Kidney (tissue), 22 donors: Measurements from ENCODE around the gene RANBP1. TPM values are rescaled to one million over a fixed set of nuclear protein-coding genes. Genes with fewer than 3 reads are reported as not detected.
"Not testable (repeated sequence)": the region's sequence is repeated elsewhere in the genome, so short reads cannot be mapped to it uniquely, and the experiment has no call there.

Experiments
- DNase-seq, 5 donors: peaks; one replicate each; pipeline ENCODE4 v3.0.0-alpha.2; 2013 to 2020
- FAIRE-seq: peaks from 2 replicates; lab custom pipeline; 2012; peaks lifted over from hg19 to GRCh38; lab: Jason Lieb, UNC
- H3K27ac ChIP-seq, 2 donors: one replicate each; pipeline ENCODE4 v1.7.0; 2013; ENCODE audit warnings: low read depth in 2 of 2, low read length in 2 of 2, inconsistent platforms in 1 of 2
- H3K27me3 ChIP-seq: one replicate; pipeline ENCODE4 v1.7.1; 2013; ENCODE audit warnings: low read length, inconsistent platforms; ENCODE audit not compliant: control insufficient read depth, insufficient read depth
- H3K36me3 ChIP-seq, 3 donors: one replicate each; pipeline versions ENCODE4 v1.7.0 to v1.7.1; 2013; ENCODE audit warnings: low read length in 3 of 3, control low read depth in 1 of 3, inconsistent platforms in 1 of 3; ENCODE audit not compliant: insufficient read depth in 3 of 3, control insufficient read depth in 2 of 3
- H3K4me1 ChIP-seq, 3 donors: one replicate each; pipeline versions ENCODE4 v1.7.0 to v1.7.1; 2013; ENCODE audit warnings: low read length in 3 of 3, inconsistent platforms in 1 of 3, low read depth in 1 of 3; ENCODE audit not compliant: control insufficient read depth in 2 of 3, insufficient read depth in 2 of 3
- H3K4me3 ChIP-seq, 3 donors: one replicate each; pipeline versions ENCODE4 v1.7.0 to v1.8.1; 2013; ENCODE audit warnings: low read length in 3 of 3, control low read depth in 1 of 3, inconsistent platforms in 1 of 3
- H3K9ac ChIP-seq, 3 donors: one replicate each; pipeline versions ENCODE4 v1.7.0 to v1.7.1; 2013; ENCODE audit warnings: low read length in 3 of 3, control low read depth in 1 of 3, inconsistent platforms in 1 of 3
- H3K9me3 ChIP-seq, 3 donors: one replicate each; pipeline versions ENCODE4 v1.7.0 to v1.7.1; 2013; ENCODE audit warnings: low read length in 3 of 3, control low read depth in 1 of 3, inconsistent platforms in 1 of 3; ENCODE audit not compliant: control insufficient read depth in 2 of 3, insufficient read depth in 1 of 3
- CTCF ChIP-seq: IDR thresholded peaks from 3 replicates; pipeline ENCODE4 v1.5.1; 2012; ENCODE audit warnings: mild to moderate bottlenecking, moderate library complexity, borderline replicate concordance; ENCODE audit not compliant: insufficient read depth; ENCODE audit errors: extremely low read depth
- intact Hi-C: fragments of 100-400 bp; cut with DNase I; formaldehyde crosslinking; loops from one replicate; pipeline ENCODE4 v1.11.1; 2022
- long read RNA-seq, 10 donors: library from polyadenylated mRNA in 1 of 10; unstranded in 1 of 10; transcript quantifications; one replicate each; pipeline ENCODE4 v2.0.0 and lab custom pipeline, GENCODE V29; 2021 to 2026
- polyA plus RNA-seq: library from polyadenylated mRNA; stranded (reverse); fragments of 350-450 nt; fragmentation: Illumina TruSeq; extraction: RNeasy Lipid Tissue Mini Kit (QIAGEN cat#74804); gene quantifications from one replicate; pipeline ENCODE4 v1.2.3, GENCODE V29; 2014; ENCODE audit warnings: low read depth, low replicate concordance; ENCODE audit not compliant: insufficient read depth
- total RNA-seq: library from RNA; stranded (reverse); fragmentation: NEBNext Ultra II Directional; extraction: Animal tissue kit (Norgen Biotek cat#: 25700); gene quantifications from one replicate; pipeline ENCODE4 v1.2.1, GENCODE V29; 2021
- donor health status: control.
- donor health status: control.
- donor health status: control.
- donor health status: control.
- donor health status: control.
- donor health status: DM: yes; HTN: yes; CAD: no.
- donor health status: Normal renal cell carcinoma (clear cell type).

The RANBP1 gene
- 67.2 TPM for total RNA-seq
- polyA plus RNA-seq = 80.5 TPM
- long read RNA-seq, donor 1, transcript RANBP1-202 (6 exons, 1,132 nt) = minor isoform, 23 of 120 reads
- long read RNA-seq, donor 1, transcript RANBP1-201 (6 exons, 837 nt) = major isoform, 47 of 120 reads
- long read RNA-seq, donor 1, transcript RANBP1-214 (3 exons, 699 nt) = minor isoform, 7 of 120 reads
- long read RNA-seq, donor 1, partial matches to known transcripts = 35 of 120 reads
- long read RNA-seq, donor 1, other reads (novel, unspliced or antisense) = 0 of 120 reads
- long read RNA-seq, donor 2, transcript RANBP1-202 (6 exons, 1,132 nt) = minor isoform, 30 of 87 reads
- long read RNA-seq, donor 2, transcript RANBP1-201 (6 exons, 837 nt) = major isoform, 50 of 87 reads
- long read RNA-seq, donor 2, partial matches to known transcripts = 0 of 87 reads
- long read RNA-seq, donor 2, other reads (novel, unspliced or antisense) = 0 of 87 reads
- long read RNA-seq, donor 3, transcript RANBP1-201 (6 exons, 837 nt) = major isoform, 55 of 136 reads
- long read RNA-seq, donor 3, transcript RANBP1-212 (2 exons, 529 nt) = minor isoform, 5 of 136 reads
- long read RNA-seq, donor 3, transcript RANBP1-202 (6 exons, 1,132 nt) = minor isoform, 29 of 136 reads
- long read RNA-seq, donor 3, transcript RANBP1-214 (3 exons, 699 nt) = minor isoform, 6 of 136 reads
- long read RNA-seq, donor 3, partial matches to known transcripts = 39 of 136 reads
- long read RNA-seq, donor 3, other reads (novel, unspliced or antisense) = 0 of 136 reads
- long read RNA-seq, donor 4, transcript RANBP1-202 (6 exons, 1,132 nt) = minor isoform, 38 of 99 reads
- long read RNA-seq, donor 4, transcript RANBP1-201 (6 exons, 837 nt) = major isoform, 46 of 99 reads
- long read RNA-seq, donor 4, partial matches to known transcripts = 10 of 99 reads
- long read RNA-seq, donor 4, other reads (novel, unspliced or antisense) = 0 of 99 reads
- long read RNA-seq, donor 5, transcript RANBP1-201 (6 exons, 837 nt) = major isoform, 7 of 11 reads
- long read RNA-seq, donor 5, partial matches to known transcripts = 0 of 11 reads
- long read RNA-seq, donor 5, other reads (novel, unspliced or antisense) = 0 of 11 reads
- long read RNA-seq, donor 6, transcript RANBP1-212 (2 exons, 529 nt) = minor isoform, 9 of 240 reads
- long read RNA-seq, donor 6, transcript RANBP1-201 (6 exons, 837 nt) = major isoform, 115 of 240 reads
- long read RNA-seq, donor 6, transcript RANBP1-203 (4 exons, 584 nt) = minor isoform, 9 of 240 reads
- long read RNA-seq, donor 6, transcript RANBP1-202 (6 exons, 1,132 nt) = minor isoform, 61 of 240 reads
- long read RNA-seq, donor 6, partial matches to known transcripts = 40 of 240 reads
- long read RNA-seq, donor 6, other reads (novel, unspliced or antisense) = 0 of 240 reads
- long read RNA-seq, donor 7, transcript RANBP1-201 (6 exons, 837 nt) = major isoform, 43 of 83 reads
- long read RNA-seq, donor 7, transcript RANBP1-202 (6 exons, 1,132 nt) = minor isoform, 27 of 83 reads
- long read RNA-seq, donor 7, partial matches to known transcripts = 11 of 83 reads
- long read RNA-seq, donor 7, other reads (novel, unspliced or antisense) = 2 of 83 reads
- long read RNA-seq, donor 8, transcript RANBP1-214 (3 exons, 699 nt) = minor isoform, 5 of 119 reads
- long read RNA-seq, donor 8, transcript RANBP1-203 (4 exons, 584 nt) = minor isoform, 5 of 119 reads
- long read RNA-seq, donor 8, transcript RANBP1-202 (6 exons, 1,132 nt) = minor isoform, 43 of 119 reads
- long read RNA-seq, donor 8, transcript RANBP1-201 (6 exons, 837 nt) = major isoform, 50 of 119 reads
- long read RNA-seq, donor 8, partial matches to known transcripts = 15 of 119 reads
- long read RNA-seq, donor 8, other reads (novel, unspliced or antisense) = 0 of 119 reads
- long read RNA-seq, donor 9, transcript RANBP1-201 (6 exons, 837 nt) = major isoform, 28 of 63 reads
- long read RNA-seq, donor 9, transcript RANBP1-202 (6 exons, 1,132 nt) = minor isoform, 20 of 63 reads
- long read RNA-seq, donor 9, transcript RANBP1-214 (3 exons, 699 nt) = minor isoform, 7 of 63 reads
- long read RNA-seq, donor 9, partial matches to known transcripts = 0 of 63 reads
- long read RNA-seq, donor 9, other reads (novel, unspliced or antisense) = 0 of 63 reads
- long read RNA-seq, donor 10, transcript RANBP1-201 (6 exons, 837 nt) = major isoform, 45 of 146 reads
- long read RNA-seq, donor 10, transcript RANBP1-202 (6 exons, 1,132 nt) = minor isoform, 30 of 146 reads
- long read RNA-seq, donor 10, partial matches to known transcripts = 63 of 146 reads
- long read RNA-seq, donor 10, other reads (novel, unspliced or antisense) = 0 of 146 reads

GRCh38 chr22:20115691-20116375, at the start of gene RANBP1:
Gene RANBP1, plus strand, starts transcription at chr22:20116104. Its CDS starts 81 bp downstream, at chr22:20116185.
- DNase-seq (peak in 1 of 5 donors; percentile 78), FAIRE-seq (no peak)
- no peak for TF ChIP-seq CTCF
- Histone ChIP-seq H3K27ac (peak within 1 kb of the TSS; percentile 70 to 80), H3K9me3 (no peaks in the 10 kb centered on the region), H3K4me1 (peaks cover 0 to 18% (median 4%) of the 10 kb centered on the region in 3 donors), H3K4me3 (peak within 1 kb of the TSS; percentile 77 to 84 (median 82)), H3K36me3 (peaks cover 0 to 16% (median 9%) of the 10 kb centered on the region in 3 donors), H3K9ac (peak within 1 kb of the TSS; percentile 57 to 78 (median 61)), H3K27me3 (no peaks in the 10 kb centered on the region)
- intact Hi-C loops = loop anchor here (10.0 kb wide), 1 partner anchor 91 kb away; the partner anchor contains the start of gene TANGO2

- no peak for FAIRE-seq
These were observed 49.1 kb upstream of the RANBP1 start for GRCh38 chr22:20066617-20067383.

GRCh38 chr22:20067384-20067682, 48.6 kb upstream of the RANBP1 start:
- H3K27me3 ChIP-seq, H3K9me3 ChIP-seq, H3K4me3 ChIP-seq, DNase-seq, FAIRE-seq, H3K27ac ChIP-seq, H3K4me1 ChIP-seq, H3K9ac ChIP-seq, intact Hi-C loops, H3K36me3 ChIP-seq: not testable (repeated sequence)

More at GRCh38 chr22:20066617-20067383, 49.1 kb upstream of the RANBP1 start:
- DNase-seq = no peak
- H3K27me3 ChIP-seq = no peaks in the 10 kb centered on the region
- H3K4me3 ChIP-seq = no peak overlapping the region
- no peak overlapping the region for H3K27ac ChIP-seq
- intact Hi-C loops = no loop called here
- H3K9ac ChIP-seq = no peak overlapping the region
- TF ChIP-seq CTCF = no peak
- H3K36me3 ChIP-seq = peaks cover 0 to 7% (median 0%) of the 10 kb centered on the region in 3 donors
- H3K9me3 ChIP-seq = no peaks in the 10 kb centered on the region
- H3K4me1 ChIP-seq = no peaks in the 10 kb centered on the region
